K562 (cell line): Measurements from ENCODE around the gene SDHC. TPM values are rescaled to one million over a fixed set of nuclear protein-coding genes. Genes with fewer than 3 reads are reported as not detected.
A peak's percentile ranks its signal among the peaks of the same experiment; 100 is the strongest.

ENCODE experiments used
- BRF2 ChIP-seq: IDR thresholded peaks from 3 replicates; pipeline ENCODE4 v1.6.1; 2011; ENCODE audit warnings: borderline replicate concordance, mild to moderate bottlenecking; ENCODE audit not compliant: insufficient read length, insufficient read depth
- ELF2 ChIP-seq: fragments of 250-450 bp; sonication (Bioruptor Pico); IDR thresholded peaks from 2 replicates; pipeline ENCODE4 v1.5.0; 2021; ENCODE audit warnings: mild to moderate bottlenecking
- HBP1 ChIP-seq: fragments of 450-650 bp; formaldehyde crosslinking; IDR thresholded peaks from 2 replicates; pipeline ENCODE4 v1.4.0; 2022; ENCODE audit warnings: missing genetic modification characterization
- HDAC1 ChIP-seq, 2 experiments: fragments of 450-650 bp; IDR thresholded peaks; 2 replicates each; pipeline ENCODE4 v1.6.1; 2016 to 2017; ENCODE audit warnings: inconsistent platforms in 1 of 2, mild to moderate bottlenecking in 1 of 2, moderate library complexity in 1 of 2
- HES1 ChIP-seq: fragments of 450-650 bp; IDR thresholded peaks from 2 replicates; pipeline ENCODE4 v1.6.1; 2016; ENCODE audit warnings: low read depth, mild to moderate bottlenecking, moderate library complexity
- JUND ChIP-seq, 2 experiments: IDR thresholded peaks; 2 replicates in 1 of 2; 3 replicates in 1 of 2; pipeline ENCODE4 v1.6.1; 2011; ENCODE audit warnings: borderline replicate concordance in 2 of 2, low read depth in 2 of 2, low read length in 2 of 2, improper control_type of control experiment in 1 of 2, missing biosample characterization in 1 of 2, missing genetic modification characterization in 1 of 2, missing genetic modification reagents in 1 of 2
- KAT8 ChIP-seq: fragments of 450-650 bp; IDR thresholded peaks from 2 replicates; pipeline ENCODE4 v1.6.1; 2016; ENCODE audit warnings: low read depth, mild to moderate bottlenecking
- KDM4B ChIP-seq, 2 experiments: fragments of 450-650 bp in 1 of 2; sonication (generic) in 1 of 2; IDR thresholded peaks; 2 replicates each; pipeline ENCODE4 v1.6.1; 2016 to 2017; ENCODE audit warnings: borderline replicate concordance in 2 of 2, antibody characterized with exemption in 1 of 2, low read depth in 1 of 2, mild to moderate bottlenecking in 1 of 2
- NR4A1 ChIP-seq, 2 experiments: fragments of 250-450 bp in 1 of 2; fragments of 450-650 bp in 1 of 2; sonication (Bioruptor Pico) in 1 of 2; IDR thresholded peaks; 2 replicates each; pipeline versions ENCODE4 v1.4.0 to v1.6.1; 2016 to 2020; ENCODE audit warnings: mild to moderate bottlenecking in 2 of 2, missing compliant biosample characterization in 1 of 2, missing genetic modification characterization in 1 of 2, moderate library complexity in 1 of 2
- PHF8 ChIP-seq: fragments of 200-600 bp; sonication (generic); IDR thresholded peaks from 2 replicates; pipeline ENCODE4 v1.6.1; 2012; ENCODE audit warnings: mixed run types, mild to moderate bottlenecking, inconsistent platforms, low read length, moderate library complexity, borderline replicate concordance
- RERE ChIP-seq: sonication (generic); formaldehyde crosslinking; IDR thresholded peaks from 2 replicates; pipeline ENCODE4 v1.8.0; 2023; ENCODE audit warnings: missing genetic modification reagents, mild to moderate bottlenecking, borderline replicate concordance
- ZFP36 ChIP-seq: fragments of 150-350 bp; IDR thresholded peaks from 2 replicates; pipeline ENCODE4 v1.6.1; 2018; ENCODE audit warnings: low read length, low read depth; ENCODE audit not compliant: partially characterized antibody
- ZFP91 ChIP-seq: sonication (generic); formaldehyde crosslinking; IDR thresholded peaks from 2 replicates; pipeline ENCODE4 v1.8.0; 2022; ENCODE audit warnings: mild to moderate bottlenecking, missing genetic modification reagents
- ZNF12 ChIP-seq: sonication (generic); formaldehyde crosslinking; IDR thresholded peaks from 2 replicates; pipeline ENCODE4 v1.4.0; 2020; ENCODE audit warnings: mild to moderate bottlenecking, missing genetic modification reagents
- ZNF165 ChIP-seq: fragments of 250-450 bp; sonication (Bioruptor Pico); IDR thresholded peaks from 2 replicates; pipeline ENCODE4 v1.4.0; 2020; ENCODE audit warnings: borderline replicate concordance
- polyA plus RNA-seq, 8 experiments: library from polyadenylated mRNA; depleted of rRNA in 4 of 8; stranded (reverse) in 5 of 8; unstranded in 3 of 8; fragments of >200 nt; fragmentation: Nextera tagmentation in 2 of 8; fragmentation: Illumina TruSeq in 1 of 8; extraction: Ambion mirVana in 2 of 8; extraction: Trizol in 1 of 8; gene quantifications; 2 replicates each; pipeline versions ENCODE4 v1.2.1 to v1.2.3, GENCODE V29; 2011 to 2014; ENCODE audit warnings: inconsistent platforms in 1 of 8, missing spikeins in 1 of 8
- total RNA-seq, 7 experiments: library from RNA; depleted of rRNA in 6 of 7; stranded (reverse); fragments of >200 nt in 6 of 7; fragmentation: Illumina TruSeq in 2 of 7; extraction: Trizol in 2 of 7; gene quantifications; 2 replicates each; pipeline versions ENCODE4 v1.2.1 to v1.2.3, GENCODE V29; 2011 to 2021; ENCODE audit warnings: low replicate concordance in 1 of 7

SDHC gene
- total and polyA plus RNA-seq, 9 of the 15 experiments (the other 6 are each of a cell fraction or from before 2014, with no cell fraction given), result 7.7 to 309 (median 174) TPM

GRCh38 chr1:161307230-161307768 is 6.9 kb upstream of the SDHC start (continued):
- no peak for TF ChIP-seq ZFP91 (CRISPR knock-in tag)
- no peak for TF ChIP-seq BRF2
- no peak for TF ChIP-seq ELF2 (CRISPR knock-in tag)
- TF ChIP-seq HDAC1 (IDR thresholded peaks at IDR 0.05), result peak in 1 of 2 experiments; percentile 16; a peak in 1 of 4 replicates
- no peak for TF ChIP-seq ZNF12
- TF ChIP-seq RERE, result no peak
- TF ChIP-seq ZNF165 (CRISPR knock-in tag), result 0 out of 2 replicates have a peak, but pooled peaks have one; percentile 61
- peak; percentile 30; the same call in 1 of the 2 replicates for TF ChIP-seq PHF8
- no peak for TF ChIP-seq NR4A1 (CRISPR knock-in tag; IDR thresholded peaks at IDR 0.05)
- peak; percentile 61 for TF ChIP-seq NR4A1 (tag; IDR thresholded peaks at IDR 0.05)
- TF ChIP-seq JUND (IDR thresholded peaks at IDR 0.05; ENCODE audit: borderline replicate concordance, low read depth, low read length), result peak; percentile 80
- peak; percentile 80; the same call in 2 of the 3 replicates for TF ChIP-seq JUND (tag; IDR thresholded peaks at IDR 0.05; ENCODE audit: borderline replicate concordance, low read depth, low read length)
- no peak for TF ChIP-seq HES1
- no peak for TF ChIP-seq HBP1
- no peak for TF ChIP-seq KDM4B (IDR thresholded peaks at IDR 0.05; ENCODE audit: borderline replicate concordance in 2 of 2, low read depth in 1 of 2)
- TF ChIP-seq ZFP36, result no peak
- TF ChIP-seq KAT8, result no peak
